OCI-LY7 (cell line): ENCODE measurements around the gene DOK7. TPM values are rescaled to one million over a fixed set of nuclear protein-coding genes. Genes with fewer than 3 reads are reported as not detected.

ENCODE experiments used
- BruUV-seq: library from RNA; stranded (reverse); fragments of 400-500 nt; replicated peaks from 2 replicates; lab custom pipeline; 2021; lab: Mats Ljungman, UMichigan
- CTCF ChIA-PET: fragments of 300-600 bp; sonication (Branson Sonifier 250); formaldehyde crosslinking; loops from one replicate; lab custom pipeline; 2022; ENCODE audit warnings: antibody characterized with exemption; ENCODE audit not compliant: unreplicated experiment; lab: Charles Lee
- POLR2A ChIA-PET: fragments of 300-600 bp; sonication (Branson Sonifier 250); formaldehyde crosslinking; loops from one replicate; lab custom pipeline; 2022; ENCODE audit warnings: antibody characterized with exemption; lab: Charles Lee
- DNase-seq: peaks from one replicate; pipeline ENCODE4 v3.0.0-alpha.2; 2015; ENCODE audit warnings: low spot score
- H2AFZ ChIP-seq: fragments of 200-600 bp; sonication (generic), shearing (Covaris generic); 2 replicates; pipeline ENCODE4 v1.6.1; 2014; ENCODE audit warnings: mild to moderate bottlenecking, antibody characterized with exemption, low read length, moderate library complexity
- H3K27ac ChIP-seq: fragments of 200-600 bp; sonication (generic); 2 replicates; pipeline ENCODE4 v1.5.1; 2014; ENCODE audit warnings: mixed run types, low read depth, mild to moderate bottlenecking, moderate library complexity, low read length, inconsistent platforms; ENCODE audit not compliant: poor library complexity, severe bottlenecking
- H3K36me3 ChIP-seq: fragments of 200-600 bp; sonication (generic); 2 replicates; pipeline ENCODE4 v1.6.1; 2014; ENCODE audit warnings: mild to moderate bottlenecking, antibody characterized with exemption, low read length, moderate library complexity, mixed read lengths; ENCODE audit not compliant: insufficient read depth
- H3K4me1 ChIP-seq: fragments of 200-600 bp; sonication (generic); 2 replicates; pipeline ENCODE4 v1.5.1; 2014; ENCODE audit warnings: mild to moderate bottlenecking, low read length; ENCODE audit not compliant: insufficient read depth, poor library complexity, severe bottlenecking
- H3K4me2 ChIP-seq: fragments of 200-600 bp; sonication (generic); 2 replicates; pipeline ENCODE4 v1.6.1; 2014; ENCODE audit warnings: mild to moderate bottlenecking, low read length
- H3K4me3 ChIP-seq: fragments of 200-600 bp; sonication (generic); 2 replicates; pipeline ENCODE4 v1.5.1; 2014; ENCODE audit warnings: mild to moderate bottlenecking, low read depth, low read length; ENCODE audit not compliant: poor library complexity, severe bottlenecking
- H3K79me2 ChIP-seq: fragments of 200-600 bp; sonication (generic); 2 replicates; pipeline ENCODE4 v1.6.1; 2016; ENCODE audit warnings: low read depth, mild to moderate bottlenecking, low read length, moderate library complexity, mixed read lengths; ENCODE audit not compliant: insufficient read depth
- H3K9me2 ChIP-seq: fragments of 200-600 bp; sonication (generic); 2 replicates; pipeline ENCODE4 v1.6.1; 2016; ENCODE audit warnings: mild to moderate bottlenecking, low read length, mixed read lengths; ENCODE audit not compliant: insufficient read depth
- H3K9me3 ChIP-seq: fragments of 200-600 bp; sonication (generic); 2 replicates; pipeline ENCODE4 v1.6.1; 2014; ENCODE audit warnings: mild to moderate bottlenecking, mixed run types, low read length, mixed read lengths
- H4K20me1 ChIP-seq: fragments of 200-600 bp; sonication (generic); 2 replicates; pipeline ENCODE4 v1.6.1; 2014; ENCODE audit warnings: mild to moderate bottlenecking, antibody characterized with exemption, low read length, moderate library complexity, mixed read lengths; ENCODE audit not compliant: insufficient read depth
- EZH2phosphoT487 ChIP-seq: fragments of 200-600 bp; sonication (generic); IDR thresholded peaks from 2 replicates; pipeline ENCODE4 v1.6.1; 2018; ENCODE audit warnings: low read depth, borderline replicate concordance, mild to moderate bottlenecking, mixed run types, antibody characterized with exemption, low read length, moderate library complexity, mixed read lengths
- intact Hi-C: fragments of 100-400 bp; cut with micrococcal nuclease; formaldehyde crosslinking; loops from one replicate; pipeline ENCODE4 v1.10.0; 2022; ENCODE audit not compliant: unreplicated experiment
- total RNA-seq, 2 experiments: library from RNA; depleted of rRNA in 1 of 2; stranded (reverse); fragments of >200 nt in 1 of 2; shearing (Covaris generic) in 1 of 2; gene quantifications; 2 replicates each; pipeline ENCODE4 v1.2.3, GENCODE V29; 2014 to 2022
- TF ChIP-seq, protein P1 (sequence below): fragments of 200-600 bp; sonication (generic); conservative IDR thresholded peaks from 2 replicates; pipeline ENCODE4 v1.5.1; 2014; ENCODE audit warnings: mild to moderate bottlenecking, antibody characterized with exemption, low read length, moderate library complexity, mixed read lengths

DOK7 gene
- total RNA-seq, 2 experiments from 2014 or later: 1.5 TPM; not detected in 1

DNA sequence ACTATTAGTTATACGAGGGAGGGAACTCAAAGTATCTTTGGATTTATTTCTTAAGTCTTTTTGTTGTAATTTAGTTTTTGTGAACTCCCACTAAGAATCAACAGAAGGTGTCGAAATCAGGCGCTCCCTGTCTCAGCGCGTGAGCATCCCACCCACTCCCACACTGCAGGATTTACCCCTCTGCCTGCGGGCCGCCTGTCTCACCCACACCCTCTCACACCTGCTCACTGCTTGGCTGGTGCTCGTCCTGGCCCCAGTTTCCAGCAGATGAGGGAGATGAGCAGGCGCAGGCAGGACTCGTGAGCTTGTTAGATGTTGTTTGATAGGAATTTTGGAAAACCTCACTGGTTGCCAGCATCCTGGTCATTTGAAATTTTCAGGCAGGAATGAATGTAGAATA is 42.1 kb upstream of the DOK7 start:
- H3K9me2 ChIP-seq: no peaks in the 10 kb centered on the region
- H3K27ac ChIP-seq: no peak overlapping the region
- intact Hi-C loops: no loop called here
- no peaks in the 10 kb centered on the region for H3K79me2 ChIP-seq
- no peak for DNase-seq
- H3K36me3 ChIP-seq: no peaks in the 10 kb centered on the region
- H3K4me2 ChIP-seq: no peak overlapping the region
- ChIA-PET POLR2A (no interaction called here), CTCF (no interaction called here)
- no peaks in the 10 kb centered on the region for H3K9me3 ChIP-seq
- H4K20me1 ChIP-seq: no peaks in the 10 kb centered on the region
- no peaks in the 10 kb centered on the region for H3K4me1 ChIP-seq
- TF ChIP-seq, protein P1, sequence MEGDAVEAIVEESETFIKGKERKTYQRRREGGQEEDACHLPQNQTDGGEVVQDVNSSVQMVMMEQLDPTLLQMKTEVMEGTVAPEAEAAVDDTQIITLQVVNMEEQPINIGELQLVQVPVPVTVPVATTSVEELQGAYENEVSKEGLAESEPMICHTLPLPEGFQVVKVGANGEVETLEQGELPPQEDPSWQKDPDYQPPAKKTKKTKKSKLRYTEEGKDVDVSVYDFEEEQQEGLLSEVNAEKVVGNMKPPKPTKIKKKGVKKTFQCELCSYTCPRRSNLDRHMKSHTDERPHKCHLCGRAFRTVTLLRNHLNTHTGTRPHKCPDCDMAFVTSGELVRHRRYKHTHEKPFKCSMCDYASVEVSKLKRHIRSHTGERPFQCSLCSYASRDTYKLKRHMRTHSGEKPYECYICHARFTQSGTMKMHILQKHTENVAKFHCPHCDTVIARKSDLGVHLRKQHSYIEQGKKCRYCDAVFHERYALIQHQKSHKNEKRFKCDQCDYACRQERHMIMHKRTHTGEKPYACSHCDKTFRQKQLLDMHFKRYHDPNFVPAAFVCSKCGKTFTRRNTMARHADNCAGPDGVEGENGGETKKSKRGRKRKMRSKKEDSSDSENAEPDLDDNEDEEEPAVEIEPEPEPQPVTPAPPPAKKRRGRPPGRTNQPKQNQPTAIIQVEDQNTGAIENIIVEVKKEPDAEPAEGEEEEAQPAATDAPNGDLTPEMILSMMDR: no peak
- TF ChIP-seq EZH2phosphoT487: no peak
- no peak overlapping the region for H2AFZ ChIP-seq
- no peak overlapping the region for H3K4me3 ChIP-seq
- no TSS peak for BruUV-seq

DNA sequence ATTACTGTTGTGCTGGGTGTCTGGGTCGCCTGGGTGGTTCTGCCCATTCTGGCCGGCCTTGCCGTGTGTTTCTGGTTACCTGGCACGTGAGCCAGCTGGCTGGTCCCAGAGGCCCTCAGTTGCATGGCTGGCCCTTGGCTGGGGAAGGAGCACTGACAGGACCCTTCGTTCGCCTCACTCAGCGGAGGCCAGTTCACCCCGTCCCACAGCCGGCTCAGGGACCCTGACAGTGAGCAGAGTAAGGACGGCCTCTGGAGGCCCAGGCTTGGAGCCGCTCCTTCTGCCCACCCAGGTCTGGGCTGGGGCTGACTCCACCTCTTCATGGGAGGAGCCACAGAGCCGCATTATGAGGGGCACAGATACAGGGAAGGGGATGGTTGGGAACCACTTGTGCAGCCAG is 41.6 kb upstream of the DOK7 start:
- intact Hi-C loops: no loop called here
- POLR2A ChIA-PET: no interaction called here
- BruUV-seq: no TSS peak

DNA sequence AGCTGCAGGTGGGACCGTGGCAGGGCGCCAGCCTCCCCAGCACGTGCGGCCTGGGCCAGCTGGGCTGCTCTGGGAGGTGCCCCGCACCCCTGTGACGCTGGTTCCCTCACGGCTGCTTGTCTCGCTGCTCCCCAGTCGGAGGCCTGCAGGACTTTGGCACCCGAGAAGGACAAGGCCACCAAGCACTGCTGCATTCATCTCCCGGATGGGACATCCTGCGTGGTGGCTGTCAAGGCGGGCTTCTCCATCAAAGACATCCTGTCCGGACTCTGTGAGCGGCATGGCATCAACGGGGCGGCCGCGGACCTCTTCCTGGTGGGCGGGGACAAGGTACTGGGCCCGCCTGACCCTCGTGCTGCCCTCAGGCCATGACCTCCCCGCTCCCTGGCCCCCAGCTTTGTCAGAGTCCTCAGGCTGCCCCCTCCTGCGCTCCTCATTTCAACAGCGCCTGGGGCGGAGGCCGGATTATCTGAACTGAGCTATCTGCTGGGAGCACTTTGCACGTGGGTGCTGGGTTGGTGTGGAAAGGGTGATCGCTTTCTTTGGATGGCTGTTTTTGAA is 40.8 kb upstream of the DOK7 start:
- POLR2A ChIA-PET: no interaction called here
- intact Hi-C loops: no loop called here
- H3K36me3 ChIP-seq: no peaks in the 10 kb centered on the region
- H3K4me2 ChIP-seq: no peak overlapping the region
- TF ChIP-seq, protein P1: no peak
- H2AFZ ChIP-seq: no peak overlapping the region
- CTCF ChIA-PET: no interaction called here
- H3K4me1 ChIP-seq: no peaks in the 10 kb centered on the region
- H4K20me1 ChIP-seq: no peaks in the 10 kb centered on the region
- no peaks in the 10 kb centered on the region for H3K9me3 ChIP-seq
- H3K79me2 ChIP-seq: no peaks in the 10 kb centered on the region
- H3K4me3 ChIP-seq: no peak overlapping the region
- no peaks in the 10 kb centered on the region for H3K9me2 ChIP-seq
- no peak for DNase-seq
- no TSS peak for BruUV-seq
- no peak overlapping the region for H3K27ac ChIP-seq

More for the DNA sequence above, 41.6 kb upstream of the DOK7 start:
- Histone ChIP-seq H3K36me3 (no peaks in the 10 kb centered on the region), H3K4me2 (no peak overlapping the region), H3K4me3 (no peak overlapping the region), H3K79me2 (no peaks in the 10 kb centered on the region), H4K20me1 (no peaks in the 10 kb centered on the region), H2AFZ (no peak overlapping the region), H3K27ac (no peak overlapping the region), H3K4me1 (no peaks in the 10 kb centered on the region), H3K9me2 (no peaks in the 10 kb centered on the region), H3K9me3 (no peaks in the 10 kb centered on the region)
- no peak for TF ChIP-seq EZH2phosphoT487
- TF ChIP-seq, protein P1: no peak
- CTCF ChIA-PET: no interaction called here
- no peak for DNase-seq
